Retina (tissue), 1 donor: Measurements from ENCODE around the gene CCR1.

Experiments
- DNase-seq: peaks from one replicate; pipeline ENCODE4 v3.0.0-alpha.2; 2016

CCR1 gene

DNA sequence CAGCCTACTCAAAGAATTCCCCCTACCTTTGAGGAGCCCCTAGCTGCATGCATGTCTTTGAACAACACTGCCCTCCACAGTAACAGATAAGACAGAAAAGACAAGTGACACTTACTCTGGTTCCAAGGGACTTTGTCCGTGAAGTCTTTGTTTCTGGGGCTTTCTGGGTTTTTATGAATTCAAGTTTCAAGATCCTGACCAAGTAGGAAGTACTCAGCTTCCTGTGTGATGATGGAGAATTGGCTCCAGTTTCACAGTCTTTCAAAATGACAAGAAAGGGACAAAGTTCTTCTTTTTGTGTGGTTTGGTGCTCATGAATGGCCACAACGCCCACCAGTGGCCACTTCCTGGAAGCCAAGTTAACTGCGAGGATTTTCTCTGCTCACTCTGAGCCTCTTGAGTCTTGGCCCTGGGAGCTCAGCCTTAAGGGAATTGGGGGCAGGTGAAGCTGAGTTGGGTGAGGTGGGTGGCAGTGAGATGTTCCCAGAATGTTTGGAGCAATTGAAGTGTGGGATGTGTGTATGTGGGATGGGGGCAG is at the start of gene CCR1:
Gene CCR1, minus strand, starts transcription at position 147 of the 538 bp plus-strand sequence. CDS start 4,000 bp downstream, outside the sequence.
- DNase-seq = peak; percentile 15

GRCh38 chr3:46252980-46253379 is 44.9 kb upstream of the CCR1 start:
- DNase-seq = no peak

DNA sequence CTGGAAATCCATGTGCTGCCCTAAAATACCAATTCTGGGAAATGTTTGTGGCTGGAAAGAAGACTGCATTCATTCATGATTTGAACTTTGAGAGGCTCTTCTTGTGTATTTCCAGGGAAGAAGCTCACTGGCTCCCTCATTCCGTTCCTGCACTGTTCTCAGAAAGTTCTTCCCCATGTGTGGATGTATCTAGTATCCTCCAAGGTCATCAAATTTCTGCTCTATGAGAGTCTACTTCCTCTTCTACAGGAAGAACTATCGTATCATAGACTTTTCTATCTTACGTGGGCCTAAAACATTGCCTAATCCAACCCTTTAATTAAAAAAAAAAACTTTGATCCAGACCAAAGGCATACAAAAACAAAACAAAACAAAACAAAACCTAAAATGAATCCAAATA is 37.0 kb upstream of the CCR1 start:
- DNase-seq = no peak

DNA sequence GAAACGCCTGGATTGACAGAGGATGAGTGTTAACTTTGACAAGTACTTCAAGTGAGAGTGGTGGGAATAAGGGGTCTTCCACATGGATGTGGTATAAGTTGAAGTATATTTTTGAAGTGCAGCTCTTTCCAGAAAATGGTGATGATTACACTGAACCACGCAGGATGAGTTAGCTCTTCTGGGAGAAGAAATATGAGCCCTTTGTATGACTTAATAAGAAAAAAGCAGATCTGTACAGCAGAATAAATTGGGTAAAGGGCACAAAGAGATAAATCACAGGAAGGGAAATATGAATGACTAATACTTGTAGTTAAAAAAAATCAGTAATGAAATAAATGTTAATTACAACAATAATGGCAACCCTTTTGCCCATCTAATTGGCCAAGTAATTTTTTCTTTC is 35.4 kb upstream of the CCR1 start:
- DNase-seq = no peak

DNA sequence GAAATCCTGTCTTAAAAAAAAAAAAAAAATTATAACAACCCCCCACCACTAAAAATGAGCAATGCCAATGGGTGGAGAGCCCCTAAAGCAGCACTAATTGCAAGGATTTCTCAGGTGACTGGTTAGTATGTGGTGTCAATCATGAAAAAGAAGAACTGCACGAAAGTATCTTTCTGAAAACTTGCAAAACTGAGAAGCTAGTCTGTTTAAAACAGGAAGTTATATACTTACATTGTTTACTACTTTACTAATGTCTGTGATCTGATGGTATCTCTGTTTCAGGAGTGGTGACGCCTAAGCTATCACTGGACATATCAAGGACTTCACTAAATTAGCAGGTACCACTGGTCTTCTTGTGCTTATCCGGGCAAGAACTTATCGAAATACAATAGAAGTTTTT is 34.0 kb upstream of the CCR1 start, which contains the start of gene CCR3:
Gene CCR3, plus strand, starts transcription at position 341 of the 400 bp plus-strand sequence. CDS start 22,699 bp downstream, outside the sequence.
- no peak for DNase-seq

GRCh38 chr3:46239952-46240351 is 31.8 kb upstream of the CCR1 start:
- no peak for DNase-seq

DNA sequence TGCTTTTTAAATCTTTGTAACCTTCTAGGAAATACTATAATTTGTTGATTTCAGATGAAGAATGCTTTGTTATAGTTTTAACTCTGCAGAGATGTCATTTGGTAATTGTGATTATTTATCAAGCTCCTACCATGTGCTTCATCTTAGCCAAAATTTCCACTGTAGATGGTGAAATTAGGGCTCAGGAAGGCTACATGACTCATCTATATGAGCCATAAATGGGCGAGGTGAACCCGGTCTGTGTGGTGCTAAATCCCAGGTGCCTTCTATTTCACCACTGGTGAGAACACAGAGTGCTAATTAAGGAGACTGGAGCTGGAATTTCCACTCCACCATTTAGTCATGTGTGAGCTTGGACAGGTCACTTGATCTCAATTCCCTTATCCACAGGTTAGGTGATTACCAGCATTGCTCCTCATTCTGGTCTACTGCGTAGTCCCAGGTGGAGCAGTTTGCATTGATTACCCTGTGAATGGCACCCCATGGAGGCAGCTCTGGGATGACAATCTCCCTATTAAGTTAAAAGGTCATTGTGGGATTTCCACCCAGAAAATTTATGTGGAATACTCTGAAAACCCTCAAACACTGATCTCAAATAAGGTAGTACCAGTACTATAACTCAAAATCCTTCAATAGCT is 31.3 kb upstream of the CCR1 start:
- no peak for DNase-seq

DNA sequence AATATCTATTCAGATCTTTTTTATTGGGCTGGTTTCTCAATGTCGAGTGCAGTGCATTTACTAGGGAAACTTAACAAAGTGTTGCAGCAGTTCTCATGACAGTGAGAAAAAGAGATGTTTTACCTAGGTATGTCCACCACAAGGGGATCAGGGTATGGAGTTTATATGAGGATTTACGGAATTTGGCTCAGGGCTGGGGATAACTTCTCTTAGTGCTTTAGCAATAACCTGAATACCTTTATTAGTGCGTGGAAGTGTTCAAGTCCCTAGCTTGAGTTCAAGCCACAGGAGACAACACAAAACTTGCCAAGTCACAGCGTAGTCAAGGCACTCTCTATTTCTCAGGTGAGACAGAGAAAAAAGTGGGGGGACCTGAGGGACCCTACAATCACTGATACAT is 30.3 kb upstream of the CCR1 start:
- DNase-seq = no peak

DNA sequence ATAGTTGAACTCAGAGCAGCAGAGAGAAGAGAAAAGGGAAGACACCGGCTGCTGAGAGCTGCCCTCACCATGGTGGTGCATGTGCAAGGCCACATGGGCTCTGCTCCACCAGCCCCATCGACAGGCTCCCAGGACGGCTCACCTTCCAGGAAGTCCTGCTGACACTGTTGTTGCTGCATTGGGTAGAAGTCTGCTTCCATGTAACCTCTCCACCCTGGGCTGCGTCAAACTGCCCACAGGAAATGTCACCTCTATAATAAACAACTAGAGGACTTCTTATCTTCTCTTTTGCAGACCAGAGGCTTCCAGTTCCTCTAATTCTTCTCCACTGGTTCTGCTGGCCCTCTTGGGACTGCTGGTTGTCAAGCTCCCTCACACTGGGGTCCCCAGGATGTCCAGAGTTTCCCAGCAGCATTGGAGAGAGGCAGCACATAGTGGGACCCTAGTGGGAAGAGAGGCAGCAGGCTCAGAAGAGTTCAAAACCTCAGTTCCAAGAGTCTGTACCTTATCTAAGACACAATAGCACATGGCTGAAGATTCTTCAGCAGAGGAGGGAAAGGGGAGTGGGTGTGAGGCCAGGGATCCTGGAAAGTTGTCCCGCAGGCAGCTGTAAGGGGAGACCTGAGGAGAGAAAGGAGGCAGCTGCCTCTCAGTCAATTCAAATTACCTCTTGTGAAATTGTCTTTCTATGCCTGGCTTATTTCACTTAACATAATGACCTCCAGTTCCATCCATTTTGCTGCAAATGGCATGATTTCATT is 28.4 kb upstream of the CCR1 start:
- DNase-seq = no peak

GRCh38 chr3:46235425-46235824 is 27.3 kb upstream of the CCR1 start:
- DNase-seq = no peak

- DNase-seq = no peak
Observed at GRCh38 chr3:46233194-46233593, 25.1 kb upstream of the CCR1 start.

DNA sequence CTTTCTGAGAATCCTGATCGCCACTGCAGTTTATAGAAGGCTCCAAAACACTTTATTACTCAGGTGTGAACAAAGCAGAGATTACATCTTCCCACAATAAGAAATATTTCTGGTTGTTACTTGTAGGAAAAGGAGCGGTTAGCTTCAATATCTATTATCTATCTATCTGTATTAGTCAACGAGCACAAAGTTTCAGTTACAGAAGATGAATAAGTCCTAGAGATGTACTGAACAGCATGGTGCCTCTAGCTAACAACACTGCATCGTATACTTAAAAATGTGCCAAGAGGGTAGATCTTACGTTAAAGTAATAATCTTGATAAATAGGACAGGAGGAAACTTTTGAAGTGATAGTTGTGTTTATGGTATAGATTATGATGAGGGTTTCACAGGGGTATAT is 23.2 kb upstream of the CCR1 start:
- DNase-seq = no peak

- DNase-seq = no peak
Observed at GRCh38 chr3:46228260-46229242, 20.4 kb upstream of the CCR1 start.

DNA sequence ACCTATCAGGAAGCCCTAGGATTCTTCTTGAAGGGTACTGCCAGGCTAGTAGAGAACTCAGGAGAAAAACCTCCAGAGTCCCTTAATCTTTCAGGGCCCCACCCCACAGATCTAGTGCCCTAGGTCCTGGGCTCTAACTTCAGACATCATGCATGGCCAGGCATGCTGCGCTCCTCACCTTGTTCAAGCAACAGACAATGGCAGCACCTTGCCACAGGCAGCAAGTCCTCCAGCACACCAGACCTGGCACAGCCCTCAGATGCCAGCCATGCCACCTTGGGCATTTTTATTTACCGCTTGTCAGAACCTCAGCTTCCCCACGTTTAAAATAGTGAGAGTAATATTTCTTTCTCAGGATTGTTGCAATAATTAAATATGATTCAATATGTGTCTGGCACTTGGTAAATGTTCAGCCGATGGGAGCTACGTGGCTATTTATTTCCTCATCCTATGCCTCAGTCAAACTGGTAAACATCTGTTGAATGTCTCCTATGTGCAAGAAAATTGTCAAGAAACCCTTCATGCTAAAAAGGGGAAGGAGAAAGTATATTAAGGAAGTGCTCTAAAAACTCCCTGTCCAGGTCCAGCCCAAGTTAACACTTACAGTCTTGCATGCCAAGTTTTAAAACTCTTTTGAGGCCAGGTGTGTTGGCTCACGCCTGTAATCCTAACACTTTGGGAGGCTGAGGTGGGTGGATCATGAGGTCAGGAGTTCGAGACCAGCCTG is 14.5 kb upstream of the CCR1 start:
- no peak for DNase-seq

- no peak for DNase-seq
Observed at GRCh38 chr3:46221938-46222337, 13.8 kb upstream of the CCR1 start.

GRCh38 chr3:46221391-46221790 is 13.3 kb upstream of the CCR1 start:
- DNase-seq = no peak

- DNase-seq = no peak
Observed at GRCh38 chr3:46218196-46218709, 10.1 kb upstream of the CCR1 start.

DNA sequence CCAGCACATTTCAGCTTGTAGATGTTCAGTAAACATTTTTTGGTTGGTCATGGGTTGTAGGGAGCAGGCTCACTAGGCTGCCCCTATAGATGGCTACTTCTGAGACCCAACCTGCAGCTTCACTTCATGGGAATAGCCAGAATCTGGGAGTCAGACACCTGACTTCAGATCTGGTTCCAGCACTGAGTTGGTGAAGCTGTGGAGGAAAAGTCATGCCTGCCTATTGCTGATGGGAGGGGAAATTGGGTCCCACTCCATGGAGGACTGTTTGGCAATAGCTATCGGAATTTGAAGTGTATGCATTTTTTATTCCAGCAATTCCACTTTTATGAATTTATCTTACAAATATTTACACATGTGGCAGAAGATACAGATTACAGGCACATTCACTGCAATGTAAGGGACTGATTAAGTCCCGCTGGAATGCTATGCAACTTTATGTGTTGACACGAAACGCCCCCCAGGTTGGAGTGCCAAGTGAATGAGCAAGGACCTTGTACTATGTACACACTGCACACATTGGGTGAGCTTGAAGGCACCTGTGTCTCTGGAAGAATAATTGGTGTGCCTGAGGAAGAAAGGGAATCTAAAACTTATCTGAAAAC is 7.8 kb upstream of the CCR1 start:
- DNase-seq = no peak

DNA sequence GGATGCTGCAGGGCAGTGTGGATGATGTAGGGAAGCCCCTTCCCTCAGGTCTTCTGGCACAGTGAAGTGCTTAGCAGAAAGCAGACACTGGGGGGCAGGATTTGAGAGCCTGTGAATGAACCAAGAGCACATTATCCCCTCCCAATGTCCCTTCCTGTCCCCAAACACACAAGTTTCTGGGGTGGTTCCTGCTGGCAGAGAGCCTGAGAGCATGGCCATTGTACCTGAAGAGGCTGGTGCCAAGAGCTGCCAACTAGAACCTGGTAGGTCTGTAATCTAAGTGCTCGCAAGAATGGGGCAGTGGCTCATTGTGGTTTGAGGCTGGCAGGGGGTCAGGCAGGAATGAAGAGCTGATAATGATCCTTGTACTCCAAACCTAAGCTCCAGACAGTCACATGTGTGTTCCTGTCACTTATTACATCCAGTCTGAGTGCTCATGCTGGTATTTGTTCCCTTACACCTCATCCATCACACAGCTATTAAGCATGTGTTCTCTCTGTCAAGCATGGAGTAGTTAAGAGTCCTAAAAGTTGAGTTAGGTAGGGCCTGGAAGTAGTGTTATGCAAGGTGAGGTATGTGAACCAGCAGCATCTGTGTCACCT is 6.7 kb upstream of the CCR1 start:
- peak; percentile 12 for DNase-seq

- DNase-seq = no peak
Observed at GRCh38 chr3:46213201-46213600, 5.1 kb upstream of the CCR1 start.

GRCh38 chr3:46212101-46212500 is 4.0 kb upstream of the CCR1 start:
- no peak for DNase-seq
